Stimulated activated CD4-positive, alpha-beta T cell treated with anti-CD3 and anti-CD28 coated beads, TNF-alpha, amount 100 ng/mL, for 48 hours (primary cell): Measurements from ENCODE around the gene MED27.
A peak's percentile ranks its signal among the peaks of the same experiment; 100 is the strongest.

Source experiments
- DNase-seq, 3 donors: peaks; one replicate each; pipeline ENCODE4 v3.0.0-alpha.2; 2020; ENCODE audit warnings: low read depth in 3 of 3

The MED27 gene

DNA sequence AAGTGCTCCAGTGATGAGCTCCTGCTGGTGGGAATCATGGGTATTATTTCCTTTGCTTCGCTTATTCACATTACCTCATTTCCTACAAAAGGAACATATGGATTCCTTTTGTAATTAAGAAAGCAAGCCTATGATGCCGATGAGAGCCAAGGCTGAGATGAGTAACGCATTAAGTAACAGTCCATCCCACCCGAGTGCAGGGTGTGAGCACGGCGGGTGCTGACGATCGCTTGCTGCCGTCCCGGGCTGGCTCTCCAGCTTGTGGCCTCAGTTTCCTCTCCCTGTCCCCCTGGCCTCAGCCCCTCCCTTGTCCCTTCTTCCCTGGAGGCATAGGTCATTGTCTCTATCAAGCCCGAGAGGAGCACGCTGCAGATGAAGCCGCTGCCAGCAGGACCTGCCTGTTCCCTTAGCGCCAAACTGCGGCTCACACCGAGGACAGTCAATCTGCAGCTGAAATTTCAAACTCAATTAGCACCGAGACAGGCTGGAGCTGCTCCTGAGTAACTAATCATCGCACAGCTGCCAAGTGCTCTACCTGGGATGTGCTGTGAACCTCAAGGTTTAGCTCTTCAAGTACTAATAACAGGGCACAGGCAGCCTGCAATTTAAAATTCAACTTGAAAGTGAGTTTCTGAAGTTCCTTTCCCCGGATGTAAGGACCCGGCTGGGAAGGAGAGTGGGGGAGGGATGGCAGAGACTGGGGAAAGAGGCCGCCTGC, 224.6 kb downstream of the MED27 start:
- no peak for DNase-seq

DNA sequence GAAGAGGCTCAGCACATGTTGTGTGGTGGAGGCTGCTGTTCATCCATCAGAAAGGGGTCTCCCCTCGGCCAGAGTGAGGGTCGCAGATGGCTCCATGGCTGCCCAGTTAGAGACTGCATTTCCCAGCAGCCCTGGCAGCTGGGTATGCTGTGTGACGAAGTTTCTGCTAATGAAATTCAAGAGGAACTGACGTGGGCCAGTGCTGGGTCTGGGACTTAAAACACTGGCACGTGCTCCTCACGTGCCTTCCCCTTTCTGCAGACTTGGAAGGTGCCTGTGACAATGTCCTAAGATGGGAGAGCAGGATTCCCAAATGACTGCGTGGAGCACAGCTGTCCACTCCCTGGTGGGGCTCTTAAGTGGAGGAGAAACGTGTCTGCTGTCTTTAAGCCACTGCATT, 225.3 kb downstream of the MED27 start:
- DNase-seq: no peak

DNA sequence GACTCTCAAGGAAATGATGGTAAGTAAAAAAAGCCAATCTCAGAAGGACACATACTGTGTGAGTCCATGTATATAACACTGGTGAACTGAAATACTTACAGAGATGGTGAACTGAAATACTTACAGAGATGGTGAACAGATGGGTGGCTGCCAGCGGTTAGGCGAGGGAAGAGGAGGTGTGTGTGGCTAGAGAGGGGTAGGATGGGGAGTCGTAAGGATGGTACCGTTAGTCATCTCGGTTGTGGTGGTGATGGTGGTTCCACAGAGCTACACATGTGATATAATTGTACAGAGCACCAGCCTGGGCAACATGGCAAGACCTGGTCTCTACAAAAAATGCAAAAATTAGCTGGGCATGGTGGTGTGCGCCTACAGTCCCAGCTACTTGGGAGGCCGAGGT, 226.2 kb downstream of the MED27 start:
- no peak for DNase-seq

DNA sequence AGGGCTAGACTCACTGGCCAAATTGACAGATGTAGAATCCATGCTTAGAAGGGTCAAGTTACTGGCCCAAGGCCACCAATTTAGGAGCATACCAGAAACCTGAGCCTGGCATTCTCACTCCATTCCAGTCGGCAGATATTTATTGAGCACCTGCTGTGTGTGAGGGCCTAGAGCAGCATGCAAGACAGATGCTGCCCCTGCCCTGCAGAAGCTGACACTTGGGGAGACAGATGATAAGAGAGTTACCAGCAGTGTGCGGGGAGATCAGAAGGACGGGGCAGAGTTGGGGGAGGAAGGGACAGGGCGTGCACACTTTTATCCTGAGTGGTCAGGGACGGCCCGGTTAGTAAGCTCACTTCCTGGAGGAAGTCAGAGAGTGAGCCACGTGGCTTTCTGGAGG, 228.3 kb downstream of the MED27 start:
- DNase-seq: no peak

DNA sequence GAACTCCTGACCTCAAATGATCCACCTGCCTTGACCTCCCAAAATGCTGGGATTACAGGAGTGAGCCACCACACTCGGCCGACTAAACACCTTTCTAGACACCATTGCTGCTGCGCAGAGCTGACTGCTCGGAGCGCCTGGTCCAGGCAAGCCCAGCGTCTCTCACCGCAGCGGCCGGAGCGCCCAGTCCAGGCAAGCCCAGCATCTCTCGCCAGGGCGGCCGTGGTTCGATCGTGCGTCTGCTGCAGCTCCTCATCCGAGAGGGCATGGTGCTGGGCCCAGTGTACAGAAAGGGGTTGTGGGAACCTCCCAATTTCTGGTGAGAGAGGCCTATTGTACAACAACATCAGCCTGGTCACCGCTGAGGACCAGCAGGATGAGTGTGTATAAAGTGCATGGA, 230.3 kb downstream of the MED27 start:
- no peak for DNase-seq

DNA sequence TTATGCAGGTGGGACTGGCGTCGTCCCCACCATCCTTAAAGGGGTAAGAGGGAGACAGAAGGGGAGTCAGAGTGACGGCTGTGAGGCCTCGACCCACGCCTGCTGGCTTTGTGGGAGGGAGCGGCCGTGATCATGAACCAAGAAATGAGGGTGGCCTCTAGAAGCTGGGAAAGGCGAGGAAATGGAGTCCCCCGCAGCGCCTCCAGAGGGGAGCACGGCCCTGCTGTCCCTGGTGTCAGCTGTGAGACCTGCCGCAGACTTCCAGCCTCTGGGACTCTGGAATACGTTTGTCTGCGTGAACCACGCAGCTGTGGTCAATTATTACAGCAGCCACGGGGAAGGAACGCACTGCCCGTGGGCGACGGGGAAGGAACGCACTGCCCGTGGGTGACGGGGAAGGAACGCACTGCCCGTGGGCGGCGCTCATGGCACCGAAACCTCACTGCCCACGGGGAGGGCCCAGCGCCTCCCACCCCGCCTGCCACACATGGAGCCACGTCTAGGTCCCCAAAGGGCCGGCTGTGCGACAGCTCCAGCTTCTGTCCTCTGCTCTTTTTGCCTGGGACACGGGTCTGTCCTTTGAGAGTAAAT, 231.0 kb downstream of the MED27 start:
- DNase-seq: no peak

- no peak for DNase-seq
Measured at GRCh38 chr9:131847665-131848354, 231.9 kb downstream of the MED27 start.

- DNase-seq: no peak
Measured at GRCh38 chr9:131845305-131846298, 234.1 kb downstream of the MED27 start.

- DNase-seq: no peak
Measured at GRCh38 chr9:131844745-131845118, 234.9 kb downstream of the MED27 start.

GRCh38 chr9:131843989-131844744, 235.5 kb downstream of the MED27 start:
- DNase-seq: no peak

- no peak for DNase-seq
Measured at GRCh38 chr9:131841765-131842318, 237.8 kb downstream of the MED27 start.

DNA sequence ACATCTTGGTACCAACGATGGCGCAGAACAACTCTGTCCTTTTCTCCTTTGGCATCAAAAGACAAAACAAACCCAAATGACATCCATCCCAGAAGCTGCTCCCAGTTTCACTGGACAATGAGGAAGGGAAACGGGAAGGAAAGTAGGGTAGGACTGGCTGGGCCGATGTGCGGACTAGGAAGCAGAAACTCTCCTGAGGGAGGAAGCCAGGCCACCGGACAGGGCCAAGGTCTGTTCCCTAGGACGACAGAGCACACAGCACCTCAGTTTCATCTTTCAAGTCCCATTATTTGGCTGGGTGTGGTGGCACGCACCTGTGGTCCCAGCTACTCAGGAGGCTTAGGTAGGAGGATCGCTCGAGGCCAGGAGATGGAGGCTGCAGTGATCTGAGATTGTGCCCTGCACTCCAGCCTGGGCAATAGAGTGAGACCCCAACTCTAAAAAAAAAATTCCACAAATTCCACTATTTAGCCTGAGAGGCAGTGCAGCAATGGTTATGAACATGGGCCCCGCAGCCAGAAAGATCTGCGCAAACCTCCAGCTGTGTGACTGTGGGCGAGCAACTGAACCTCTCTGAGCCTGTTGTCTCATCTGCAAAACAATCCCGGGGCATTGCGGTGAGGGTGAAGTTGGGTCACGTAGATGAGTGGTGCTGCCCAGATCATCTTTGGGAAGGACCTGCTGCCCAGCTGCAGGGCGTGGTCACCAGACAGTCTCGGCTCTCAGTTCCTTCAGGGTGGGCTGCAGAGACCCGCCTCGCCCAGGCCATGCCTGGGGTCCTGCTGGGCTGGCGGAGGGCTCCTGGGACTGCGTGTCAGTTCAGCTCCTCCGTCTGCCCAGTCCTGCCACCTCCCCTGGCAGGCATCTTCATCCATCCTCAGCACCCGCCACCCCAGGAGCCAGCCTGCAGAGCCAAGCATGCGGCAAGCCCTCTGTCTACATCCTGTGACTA, 238.6 kb downstream of the MED27 start:
- no peak for DNase-seq

GRCh38 chr9:131840220-131840619, 239.4 kb downstream of the MED27 start:
- DNase-seq: no peak

GRCh38 chr9:131839281-131840084, 240.2 kb downstream of the MED27 start:
- DNase-seq: peak; percentile 40 to 43 (median 42)

- DNase-seq: no peak
Measured at GRCh38 chr9:131838530-131839280, 241.0 kb downstream of the MED27 start.

DNA sequence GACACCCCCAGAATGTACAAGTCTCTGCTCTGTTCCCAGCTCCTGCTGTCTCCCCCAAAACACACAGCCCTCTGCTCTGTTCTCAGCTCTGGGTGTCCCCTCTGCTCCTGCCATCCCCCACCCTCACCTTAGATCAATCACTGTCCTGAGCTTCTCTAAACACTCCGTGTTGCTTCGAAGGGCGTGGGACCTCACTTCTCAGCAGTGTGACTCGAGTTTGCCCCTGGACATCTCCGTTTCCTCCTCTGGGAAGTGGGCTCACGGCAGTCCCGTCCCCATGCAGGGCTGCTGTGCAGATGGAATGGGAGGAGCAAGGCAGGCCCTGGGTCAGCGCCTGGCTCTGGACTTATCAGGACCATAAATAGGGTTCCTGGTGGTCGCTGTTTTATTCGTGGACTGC, 241.8 kb downstream of the MED27 start:
- no peak for DNase-seq

GRCh38 chr9:131837316-131837715, 242.4 kb downstream of the MED27 start:
- DNase-seq: no peak
